K562 (cell line): ENCODE results near the gene CFAP157. TPM values are rescaled to one million over a fixed set of nuclear protein-coding genes. Genes with fewer than 3 reads are reported as not detected.

Experiments used
- ARID2 ChIP-seq: fragments of 450-650 bp; IDR thresholded peaks from 2 replicates; pipeline ENCODE4 v1.6.1; 2017; ENCODE audit warnings: antibody characterized with exemption, mild to moderate bottlenecking
- ASH1L ChIP-seq: fragments of 450-650 bp; IDR thresholded peaks from 2 replicates; pipeline ENCODE4 v1.6.1; 2018; ENCODE audit warnings: borderline replicate concordance, mild to moderate bottlenecking, low read depth; ENCODE audit not compliant: partially characterized antibody
- ATF3 ChIP-seq, 2 experiments: fragments of 450-650 bp in 1 of 2; sonication (generic) in 1 of 2; formaldehyde crosslinking in 1 of 2; IDR thresholded peaks in 1 of 2; conservative IDR thresholded peaks in 1 of 2; 2 replicates each; pipeline versions ENCODE4 v1.6.1 to v1.8.1; 2016 to 2023; ENCODE audit warnings: mild to moderate bottlenecking in 2 of 2, moderate library complexity in 2 of 2, inconsistent platforms in 1 of 2, missing genetic modification reagents in 1 of 2
- CBFA2T3 ChIP-seq: fragments of 450-650 bp; IDR thresholded peaks from 2 replicates; pipeline ENCODE4 v1.6.1; 2017
- ETV5 ChIP-seq: sonication (generic); formaldehyde crosslinking; IDR thresholded peaks from 2 replicates; pipeline ENCODE4 v1.4.0; 2020; ENCODE audit warnings: low read depth, mild to moderate bottlenecking, missing genetic modification reagents
- HDAC1 ChIP-seq, 2 experiments: fragments of 450-650 bp; IDR thresholded peaks; 2 replicates each; pipeline ENCODE4 v1.6.1; 2016 to 2017; ENCODE audit warnings: inconsistent platforms in 1 of 2, mild to moderate bottlenecking in 1 of 2, moderate library complexity in 1 of 2
- HLTF ChIP-seq: fragments of 450-650 bp; IDR thresholded peaks from 2 replicates; pipeline ENCODE4 v1.6.1; 2016
- ID3 ChIP-seq, 2 experiments: fragments of 250-450 bp in 1 of 2; fragments of 450-650 bp in 1 of 2; sonication (Bioruptor Pico) in 1 of 2; IDR thresholded peaks; 2 replicates each; pipeline versions ENCODE4 v1.6.1 to v1.8.0; 2016 to 2021; ENCODE audit warnings: mild to moderate bottlenecking in 2 of 2, moderate library complexity in 2 of 2, missing compliant biosample characterization in 1 of 2, missing genetic modification characterization in 1 of 2
- JUNB ChIP-seq: fragments of 450-650 bp; formaldehyde crosslinking; conservative IDR thresholded peaks from 2 replicates; pipeline ENCODE4 v1.4.0; 2020; ENCODE audit warnings: mild to moderate bottlenecking
- TCF3 ChIP-seq: sonication (generic); formaldehyde crosslinking; IDR thresholded peaks from 2 replicates; pipeline ENCODE4 v1.4.0; 2020; ENCODE audit warnings: mild to moderate bottlenecking, missing genetic modification reagents
- polyA plus RNA-seq, 8 experiments: library from polyadenylated mRNA; depleted of rRNA in 4 of 8; stranded (reverse) in 5 of 8; unstranded in 3 of 8; fragments of >200 nt; fragmentation: Nextera tagmentation in 2 of 8; fragmentation: Illumina TruSeq in 1 of 8; extraction: Ambion mirVana in 2 of 8; extraction: Trizol in 1 of 8; gene quantifications; 2 replicates each; pipeline versions ENCODE4 v1.2.1 to v1.2.3, GENCODE V29; 2011 to 2014; ENCODE audit warnings: inconsistent platforms in 1 of 8, missing spikeins in 1 of 8
- total RNA-seq, 7 experiments: library from RNA; depleted of rRNA in 6 of 7; stranded (reverse); fragments of >200 nt in 6 of 7; fragmentation: Illumina TruSeq in 2 of 7; extraction: Trizol in 2 of 7; gene quantifications; 2 replicates each; pipeline versions ENCODE4 v1.2.1 to v1.2.3, GENCODE V29; 2011 to 2021; ENCODE audit warnings: low replicate concordance in 1 of 7

Gene CFAP157
- total and polyA plus RNA-seq, 9 of the 15 experiments (the other 6 are each of a cell fraction or from before 2014, with no cell fraction given), result 0.03 TPM; not detected in 8

GRCh38 chr9:127742435-127743088 is 35.8 kb downstream of the CFAP157 start (continued):
- TF ChIP-seq ATF3 (IDR thresholded peaks at IDR 0.05) (peak; percentile 8; the same call in 1 of the 2 replicates), ATF3 (CRISPR knock-in tag; conservative IDR thresholded peaks at IDR 0.05) (no peak; the same call in 1 of the 2 replicates), ID3 (CRISPR knock-in tag; IDR thresholded peaks at IDR 0.05) (no peak), ID3 (tag; IDR thresholded peaks at IDR 0.05) (peak; percentile 48; the same call in 1 of the 2 replicates), CBFA2T3 (peak; percentile 59), JUNB (CRISPR knock-in tag) (no peak), ASH1L (no peak), HLTF (0 out of 2 replicates have a peak, but pooled peaks have one; percentile 4), ETV5 (CRISPR knock-in tag) (peak; percentile 22; the same call in 1 of the 2 replicates), HDAC1 (IDR thresholded peaks at IDR 0.05) (peak in 1 of 2 experiments; percentile 77; a peak in 2 of 4 replicates), ARID2 (no peak), TCF3 (peak; percentile 45; the same call in 1 of the 2 replicates)
